Putamen (tissue), 1 donor: ENCODE measurements around the gene CWH43.
A peak's percentile ranks its signal among the peaks of the same experiment; 100 is the strongest.
"Not testable (repeated sequence)": the region's sequence is repeated elsewhere in the genome, so short reads cannot be mapped to it uniquely, and the experiment has no call there.

Source experiments
- DNase-seq: peaks from one replicate; pipeline ENCODE4 v3.0.0-alpha.2; 2016; ENCODE audit warnings: low spot score

Gene CWH43

GRCh38 chr4:49097071-49097470, 111.0 kb downstream of the CWH43 start:
- DNase-seq, result not testable (repeated sequence)

GRCh38 chr4:49097505-49097904, 111.4 kb downstream of the CWH43 start:
- DNase-seq, result not testable (repeated sequence)

- DNase-seq, result not testable (repeated sequence)
Measured at GRCh38 chr4:49098034-49098759, 112.1 kb downstream of the CWH43 start.

- not testable (repeated sequence) for DNase-seq
Measured at GRCh38 chr4:49099831-49100444, 113.9 kb downstream of the CWH43 start.

GRCh38 chr4:49102344-49102898, 116.3 kb downstream of the CWH43 start:
- not testable (repeated sequence) for DNase-seq

GRCh38 chr4:49103436-49104136, 117.5 kb downstream of the CWH43 start:
- not testable (repeated sequence) for DNase-seq

GRCh38 chr4:49104231-49104930, 118.3 kb downstream of the CWH43 start:
- DNase-seq, result not testable (repeated sequence)

GRCh38 chr4:49105248-49105904, 119.3 kb downstream of the CWH43 start:
- DNase-seq, result not testable (repeated sequence)

- peak; percentile 68 for DNase-seq
Measured at GRCh38 chr4:49107262-49107661, 121.2 kb downstream of the CWH43 start.

GRCh38 chr4:49108183-49108978, 122.3 kb downstream of the CWH43 start:
- DNase-seq, result not testable (repeated sequence)

- not testable (repeated sequence) for DNase-seq
Measured at GRCh38 chr4:49109567-49110166, 123.6 kb downstream of the CWH43 start.

- DNase-seq, result not testable (repeated sequence)
Measured at GRCh38 chr4:49110579-49110978, 124.5 kb downstream of the CWH43 start.
